SW480 (cell line): ENCODE results near the gene HMGN4.
A peak's percentile ranks its signal among the peaks of the same experiment; 100 is the strongest.
"Not testable (repeated sequence)": the region's sequence is repeated elsewhere in the genome, so short reads cannot be mapped to it uniquely, and the experiment has no call there.

Source experiments
- DNase-seq: peaks from one replicate; pipeline ENCODE4 v3.0.0-alpha.2; 2016; ENCODE audit warnings: low spot score

The HMGN4 gene

DNA sequence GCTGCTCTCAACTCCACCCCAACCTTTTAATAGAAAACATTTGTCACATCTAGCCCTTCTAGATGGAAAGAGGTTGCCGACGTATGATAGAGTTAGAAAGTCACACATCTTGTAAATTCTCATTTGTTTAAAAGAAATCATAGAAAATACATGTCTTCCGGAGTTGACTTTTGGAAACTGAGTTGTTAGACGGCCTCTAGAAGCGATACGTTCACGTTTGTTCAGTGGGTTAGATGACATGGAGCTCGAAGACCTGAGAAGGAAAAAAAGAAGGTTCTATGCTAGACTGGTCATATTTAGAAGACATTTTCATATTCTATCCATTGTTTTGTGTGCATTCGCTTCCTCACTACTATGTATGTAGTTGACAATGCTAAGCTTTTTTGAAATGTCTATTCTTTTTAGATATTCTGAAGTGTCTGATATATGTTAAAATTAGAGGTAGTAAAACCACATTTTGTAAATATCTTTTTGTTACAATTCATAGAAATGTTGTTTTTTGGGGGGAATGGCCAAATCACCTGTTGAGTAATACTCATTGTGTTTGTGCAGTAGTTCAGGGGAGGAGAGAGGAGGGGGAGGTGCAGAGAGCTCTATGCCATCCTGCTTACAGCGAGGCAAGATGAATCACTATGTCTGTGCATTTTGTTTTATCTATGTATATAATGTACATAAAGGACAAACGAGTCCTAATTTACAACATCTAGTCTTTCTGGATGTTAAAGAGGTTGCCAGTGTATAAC, 15.5 kb upstream of the HMGN4 start:
- peak; percentile 43 for DNase-seq

- DNase-seq: not testable (repeated sequence)
Measured at GRCh38 chr6:26524314-26524713, 13.9 kb upstream of the HMGN4 start.

GRCh38 chr6:26524722-26525370, 13.3 kb upstream of the HMGN4 start:
- no peak for DNase-seq

GRCh38 chr6:26525838-26526237, 12.3 kb upstream of the HMGN4 start:
- no peak for DNase-seq

DNA sequence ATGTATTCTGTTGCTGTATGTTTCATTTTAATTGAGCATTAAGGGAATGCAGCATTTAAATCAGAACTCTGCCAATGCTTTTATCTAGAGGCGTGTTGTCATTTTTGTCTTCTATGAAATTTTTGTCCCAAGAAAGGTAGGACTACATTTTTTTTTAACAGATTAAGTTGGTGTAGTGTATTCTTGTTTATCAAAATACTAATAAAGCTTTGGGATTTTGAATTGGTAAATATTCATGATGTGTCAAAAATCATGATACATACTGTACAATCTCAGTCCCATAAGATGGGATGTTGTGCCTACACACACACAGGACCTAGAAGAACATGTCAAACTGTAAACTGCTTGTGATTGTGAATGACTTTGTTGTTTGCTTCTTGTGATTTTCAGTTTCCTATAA, 11.2 kb upstream of the HMGN4 start:
- no peak for DNase-seq

DNA sequence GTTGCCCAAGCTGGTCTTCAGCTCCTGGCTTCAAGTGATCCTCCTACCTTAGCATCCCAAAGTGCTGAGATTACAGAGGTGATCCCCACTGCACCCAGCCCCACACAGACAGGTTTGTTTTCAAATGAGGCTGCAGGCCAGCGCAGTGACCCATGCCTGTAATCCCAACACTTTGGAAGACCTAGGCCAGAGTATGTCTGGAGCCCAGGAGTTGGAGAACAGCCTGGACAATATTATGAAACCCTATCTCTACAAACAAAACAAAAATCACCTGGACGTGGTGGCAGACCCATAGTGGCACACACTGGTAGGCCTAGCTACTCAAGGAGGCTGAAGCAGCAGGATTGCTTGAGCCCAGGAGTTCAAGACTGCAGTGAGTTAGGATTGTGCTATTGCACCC, 8.0 kb upstream of the HMGN4 start:
- no peak for DNase-seq

GRCh38 chr6:26531897-26532296, 6.3 kb upstream of the HMGN4 start:
- no peak for DNase-seq

DNA sequence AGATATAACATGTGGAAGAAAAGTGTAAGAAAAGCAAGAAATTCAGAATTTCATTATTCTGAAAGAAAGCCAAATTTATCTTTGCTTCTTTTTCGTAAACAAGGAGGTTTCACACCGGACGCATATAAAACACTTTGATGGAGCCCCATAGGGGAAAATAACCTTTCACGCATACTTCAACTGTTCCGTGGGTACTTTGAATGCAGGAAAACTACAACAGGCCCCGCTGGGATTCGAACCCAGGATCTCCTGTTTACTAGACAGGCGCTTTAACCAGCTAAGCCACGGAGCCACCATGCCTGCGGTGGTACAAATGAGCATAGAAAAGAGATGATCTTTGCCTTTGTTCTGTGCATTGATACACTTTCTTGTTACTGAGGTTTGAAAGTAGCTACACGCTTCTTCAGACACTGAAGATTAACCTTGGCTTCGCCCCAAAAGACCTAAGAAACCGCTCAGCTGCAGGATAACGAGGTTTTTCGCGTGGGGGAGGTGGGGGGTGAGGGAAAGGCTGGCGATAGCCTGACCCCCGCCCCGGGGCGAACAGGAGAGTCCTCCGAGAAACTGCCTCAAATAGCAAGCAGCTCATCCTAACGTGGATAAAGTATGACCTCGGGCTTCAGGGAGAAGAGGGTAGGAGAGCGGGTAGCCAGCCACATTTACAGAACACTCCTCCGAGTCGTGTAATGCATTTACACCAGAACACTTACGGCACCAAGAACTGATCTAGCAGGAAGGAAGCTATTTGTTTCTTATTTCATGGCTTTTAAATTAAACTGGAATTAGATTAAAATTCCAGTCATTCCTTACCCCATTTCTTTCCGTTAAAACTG, 5.3 kb upstream of the HMGN4 start:
- DNase-seq: peak; percentile 74

DNA sequence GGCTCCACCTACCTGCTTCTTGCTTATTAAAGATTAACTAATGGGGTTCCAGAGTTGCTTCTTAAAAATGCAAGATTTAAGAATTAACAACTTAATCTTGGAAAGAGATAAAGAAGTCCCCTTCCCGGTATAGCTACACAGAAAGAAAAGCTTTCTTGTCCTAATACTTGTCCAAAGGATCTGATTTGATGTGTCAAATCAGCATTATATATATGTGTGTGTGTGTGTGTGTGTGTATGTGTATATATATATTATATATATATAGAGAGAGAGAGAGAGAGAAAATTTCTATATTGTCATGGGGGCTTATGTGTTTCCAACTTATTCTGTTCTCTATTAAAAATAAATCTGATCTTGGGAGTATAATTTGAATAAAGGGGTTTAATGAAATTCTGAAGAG, 4.6 kb upstream of the HMGN4 start:
- DNase-seq: no peak

DNA sequence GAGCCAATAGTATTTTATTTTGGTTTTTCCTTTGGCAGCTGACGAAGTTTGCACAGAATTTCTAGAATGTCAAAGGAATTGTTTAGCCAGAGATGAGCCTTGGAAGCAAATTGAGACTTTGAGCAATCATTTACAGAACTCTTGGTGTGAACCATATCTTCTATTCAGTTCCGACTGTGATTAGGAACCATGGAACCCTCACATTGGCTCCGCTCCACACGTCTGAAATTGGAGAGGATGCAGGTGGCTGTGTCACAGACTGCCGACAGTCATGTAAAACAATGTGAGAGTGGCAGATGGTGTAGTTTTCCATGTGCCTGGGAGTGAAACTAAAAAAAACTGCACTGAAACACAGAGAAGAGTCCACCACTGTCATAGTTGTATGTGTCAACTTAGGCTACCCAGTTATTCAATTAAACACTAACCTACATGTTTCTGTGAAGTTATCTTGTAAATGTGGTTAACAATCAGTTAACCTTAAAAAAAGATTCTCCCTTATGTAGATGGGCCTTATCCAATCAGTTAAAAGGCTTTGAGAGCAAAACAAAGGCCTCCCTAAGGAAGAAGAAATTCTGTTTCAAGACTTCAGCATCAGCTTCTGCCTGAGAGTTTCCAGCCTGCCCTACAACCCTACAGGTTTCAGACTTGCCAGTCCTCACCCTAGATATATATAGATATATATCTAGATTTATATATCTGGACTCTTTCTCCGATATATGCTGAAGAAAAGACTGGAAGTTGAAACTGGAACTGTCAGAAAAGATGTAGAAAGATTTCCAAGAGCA, 3.3 kb upstream of the HMGN4 start:
- DNase-seq: peak; percentile 26

GRCh38 chr6:26536571-26537159, 1.5 kb upstream of the HMGN4 start:
- peak; percentile 36 for DNase-seq

GRCh38 chr6:26537160-26537845, 863 bp upstream of the HMGN4 start:
- DNase-seq: peak; percentile 94

DNA sequence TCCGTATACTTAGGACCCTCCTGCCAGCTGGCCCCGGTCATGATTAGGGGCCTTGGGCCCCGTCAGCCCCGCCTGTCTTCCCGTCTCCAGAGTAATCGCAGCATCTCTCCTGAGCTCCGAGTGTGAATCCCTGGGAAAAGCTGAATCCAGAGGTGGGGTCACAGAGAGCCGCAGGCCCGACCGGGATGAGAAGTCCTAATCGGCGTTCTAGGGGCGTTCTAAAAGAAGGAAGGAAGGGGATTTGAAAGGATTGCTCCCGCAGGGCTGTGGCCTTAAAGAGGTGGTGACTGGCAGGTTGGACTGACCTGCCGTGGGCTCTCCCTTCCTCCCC, 371 bp downstream of the HMGN4 start:
- peak; percentile 11 for DNase-seq

GRCh38 chr6:26539071-26539615, 977 bp downstream of the HMGN4 start:
- DNase-seq: no peak

GRCh38 chr6:26541579-26541978, 3.4 kb downstream of the HMGN4 start:
- DNase-seq: no peak

GRCh38 chr6:26543953-26544352, 5.8 kb downstream of the HMGN4 start:
- no peak for DNase-seq

DNA sequence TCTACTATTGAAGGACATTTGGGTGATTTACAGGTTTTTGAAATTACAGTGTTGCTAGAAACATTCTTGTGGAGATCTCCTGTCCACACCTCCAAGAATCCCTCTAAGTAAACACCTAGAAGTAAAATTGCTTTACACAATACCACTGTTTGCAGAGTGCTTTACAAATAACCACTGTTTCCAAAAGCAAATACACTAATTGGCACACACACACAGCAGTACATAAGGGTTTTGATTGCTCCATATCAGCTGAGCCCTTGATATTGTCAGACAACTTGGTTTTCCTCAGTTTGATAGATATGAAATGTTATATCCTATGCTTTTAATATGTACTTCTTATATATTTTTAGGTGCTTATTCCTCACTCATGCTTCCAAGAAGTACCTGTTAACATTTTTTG, 6.3 kb downstream of the HMGN4 start:
- no peak for DNase-seq

- DNase-seq: no peak
Measured at GRCh38 chr6:26545627-26546026, 7.5 kb downstream of the HMGN4 start.

DNA sequence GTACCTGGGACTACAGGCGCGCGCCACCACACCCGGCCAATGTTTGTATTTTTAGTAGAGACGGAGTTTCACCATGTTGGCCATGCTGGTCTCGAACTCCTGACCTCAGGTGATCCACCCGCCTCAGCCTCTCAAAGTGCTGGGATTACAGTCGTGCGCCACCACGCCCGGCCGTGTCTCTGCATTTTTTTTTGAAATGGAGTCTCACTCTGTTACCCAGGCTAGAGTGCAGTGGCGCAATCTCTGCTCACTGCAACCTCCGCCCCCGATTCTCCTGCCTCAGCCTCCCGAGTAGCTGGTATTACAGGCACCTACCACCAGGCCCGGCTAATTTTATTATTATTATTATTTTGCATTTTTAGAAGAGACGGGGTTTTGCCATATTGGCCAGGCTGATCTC, 9.2 kb downstream of the HMGN4 start:
- DNase-seq: not testable (repeated sequence)

- DNase-seq: peak; percentile 65
Measured at GRCh38 chr6:26550250-26550993, 12.3 kb downstream of the HMGN4 start.
